Activated CD4-positive, alpha-beta T cell treated with anti-CD3 and anti-CD28 coated beads for 1 hour (primary cell): Measurements from ENCODE around the gene POLE.
A peak's percentile ranks its signal among the peaks of the same experiment; 100 is the strongest.
"Not testable (repeated sequence)": the region's sequence is repeated elsewhere in the genome, so short reads cannot be mapped to it uniquely, and the experiment has no call there.

Experiments
- DNase-seq: peaks from one replicate; pipeline ENCODE4 v3.0.0-alpha.2; 2020

POLE gene

DNA sequence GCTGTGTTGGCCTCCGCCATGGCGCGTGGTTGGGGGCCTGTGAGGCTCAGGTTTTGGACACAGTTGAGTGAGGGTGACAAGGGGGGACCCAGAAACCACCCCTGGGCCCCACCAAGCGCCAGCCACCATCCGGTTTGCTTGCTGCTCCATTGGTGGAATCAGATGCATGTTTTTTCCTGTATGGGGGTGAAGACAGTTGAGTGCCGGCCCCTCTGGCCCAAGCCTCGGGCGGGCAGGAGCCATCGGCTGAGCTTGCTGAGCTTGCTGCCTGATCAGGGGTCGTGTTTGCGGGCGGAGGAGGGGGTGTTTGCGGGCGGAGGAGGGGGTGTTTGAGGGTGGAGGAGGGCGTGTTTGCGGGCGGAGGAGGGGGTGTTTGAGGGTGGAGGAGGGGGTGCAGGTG lies 29.9 kb upstream of the POLE start:
- no peak for DNase-seq

DNA sequence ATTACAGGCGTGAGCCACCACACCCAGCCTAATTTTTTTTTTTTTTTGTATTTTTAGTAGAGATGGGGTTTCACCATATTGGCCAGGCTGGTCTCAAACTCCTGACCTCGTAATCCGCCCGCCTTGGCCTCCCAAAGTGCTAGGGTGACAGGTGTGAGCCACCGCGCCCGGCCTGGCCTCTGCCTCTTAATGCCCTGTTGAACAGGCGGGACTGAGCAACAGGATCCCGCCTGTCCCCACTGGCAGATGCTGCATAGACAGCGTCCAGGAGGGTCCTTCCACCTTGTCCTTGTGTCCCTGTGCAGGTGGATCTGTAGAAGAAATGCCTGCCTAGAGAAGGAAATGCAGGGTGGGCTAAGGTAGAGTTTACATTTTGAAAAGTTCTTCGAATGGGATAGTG lies 29.2 kb upstream of the POLE start:
- DNase-seq, result no peak

GRCh38 chr12:132715874-132716273 lies 28.7 kb upstream of the POLE start:
- no peak for DNase-seq

GRCh38 chr12:132713123-132713522 lies 26.0 kb upstream of the POLE start:
- no peak for DNase-seq

DNA sequence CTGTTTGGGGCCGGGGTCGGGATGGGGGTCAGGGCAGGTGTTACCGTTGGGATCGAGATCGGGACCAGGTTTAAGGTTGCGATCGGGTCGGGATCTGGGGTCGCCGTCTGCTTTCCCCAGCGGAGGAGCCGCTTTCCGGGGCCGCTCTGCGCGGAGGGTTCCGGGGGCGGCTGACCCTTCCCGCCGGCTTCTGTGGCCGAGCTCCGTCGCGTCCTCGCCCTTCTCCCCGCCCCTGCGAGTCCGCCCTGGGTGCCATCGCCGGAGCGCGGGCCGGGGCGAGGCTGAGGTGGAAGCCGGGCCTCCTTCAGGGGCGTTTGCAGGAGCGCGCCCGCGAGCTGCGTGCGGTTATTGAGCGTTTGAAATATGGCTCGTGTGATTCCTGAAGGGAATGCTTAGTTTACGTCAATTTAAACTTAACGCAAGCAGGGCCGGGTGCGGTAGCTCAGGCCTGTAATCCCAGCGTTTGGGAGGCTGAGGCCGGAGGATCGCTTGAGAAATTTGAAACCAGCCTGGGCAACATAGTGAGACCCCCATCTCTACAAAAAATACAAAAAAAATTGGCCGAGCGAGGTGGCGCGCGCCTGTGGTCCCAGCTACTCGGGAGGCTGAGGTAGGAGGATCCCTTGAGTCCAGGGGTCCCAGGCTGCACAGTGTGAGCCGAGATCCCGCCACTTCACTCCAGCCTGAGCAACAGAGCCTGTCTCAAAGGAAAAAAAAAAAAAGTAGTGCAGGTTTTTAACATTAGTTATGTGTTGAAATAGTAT lies 24.1 kb upstream of the POLE start:
- no peak for DNase-seq

- DNase-seq, result peak; percentile 91
These were observed 23.4 kb upstream of the POLE start, which contains the start of gene PGAM5 for GRCh38 chr12:132710405-132711079. Gene PGAM5 (plus strand): TSS chr12:132710842. CDS start chr12:132710877, 35 bp downstream.

DNA sequence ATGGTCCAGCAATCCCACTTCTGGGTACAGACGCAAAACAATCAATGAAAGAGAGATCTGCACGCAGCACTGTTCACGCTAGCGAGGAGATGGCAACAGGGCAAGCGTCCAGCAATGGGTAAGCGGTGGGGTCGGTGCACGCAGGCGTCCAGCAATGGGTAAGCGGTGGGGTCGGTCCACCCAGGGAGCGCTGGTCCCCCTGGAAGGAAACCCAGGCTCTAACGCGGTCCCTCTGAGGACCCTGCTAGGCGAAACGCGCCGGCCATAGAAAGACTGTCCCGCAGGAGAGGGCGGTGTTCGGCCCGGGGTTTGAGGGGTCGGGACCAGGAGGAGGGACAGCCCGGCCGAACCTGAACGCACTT lies 22.9 kb upstream of the POLE start:
- no peak for DNase-seq

DNA sequence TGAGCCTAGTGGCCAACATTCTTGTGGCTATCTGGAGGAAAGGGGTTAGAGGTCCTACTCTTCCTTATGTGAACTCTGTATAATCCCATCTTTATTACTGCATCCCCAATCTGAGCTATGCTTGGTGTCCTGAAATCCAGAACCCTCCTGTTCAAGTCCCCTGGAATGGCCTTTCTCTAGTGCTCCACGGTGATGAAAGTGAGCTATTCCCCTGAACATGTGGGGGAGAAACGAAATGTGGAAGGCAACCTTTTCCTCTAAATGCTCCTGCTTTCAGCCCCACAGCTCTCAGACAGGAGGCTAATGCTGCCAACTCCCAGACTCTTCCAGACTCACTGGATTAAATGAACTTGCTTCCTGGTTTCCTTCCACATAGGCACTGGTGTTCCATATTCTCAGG lies 21.0 kb upstream of the POLE start:
- no peak for DNase-seq

- no peak for DNase-seq
These were observed 20.1 kb upstream of the POLE start for GRCh38 chr12:132707241-132707640.

DNA sequence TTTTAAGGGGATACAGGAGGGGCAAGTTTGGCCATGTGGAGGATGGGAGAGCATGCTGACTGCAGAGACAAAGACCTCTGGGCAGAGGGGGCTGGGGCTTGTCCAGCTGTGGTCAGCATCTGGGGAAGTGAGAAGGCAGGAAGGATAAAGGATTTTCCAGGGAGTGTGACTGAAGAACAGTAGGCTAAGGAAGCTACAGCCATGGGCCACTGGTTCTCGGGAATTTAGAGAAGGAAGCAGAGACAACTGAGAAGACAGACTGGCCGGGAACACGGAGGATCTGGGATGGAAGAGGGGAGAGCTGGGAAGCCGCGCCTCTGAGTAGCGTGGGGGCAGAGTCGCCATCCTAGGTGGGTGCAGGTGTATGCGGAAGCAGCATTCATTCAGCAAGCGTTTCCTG lies 16.5 kb upstream of the POLE start:
- DNase-seq, result no peak

DNA sequence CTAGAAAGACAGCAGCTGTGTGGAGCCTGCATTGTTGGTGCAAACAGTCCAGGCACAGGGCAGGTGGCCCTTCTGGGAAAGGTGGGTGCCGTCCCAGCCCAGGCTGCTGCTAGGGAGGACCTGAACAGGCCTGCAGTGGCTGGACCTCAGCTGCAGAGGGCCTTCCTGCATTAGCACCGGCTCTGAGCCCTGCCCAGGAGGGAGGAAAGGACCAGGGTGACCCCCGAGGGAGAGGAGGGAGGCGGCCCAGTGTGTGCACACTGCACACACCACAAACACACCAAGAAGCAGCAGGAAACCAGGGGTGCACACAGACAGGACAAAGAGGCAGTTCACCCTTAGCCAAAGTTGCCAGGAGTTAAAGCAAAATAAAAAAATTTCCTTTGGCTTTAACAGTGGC lies 15.5 kb upstream of the POLE start:
- DNase-seq, result no peak

DNA sequence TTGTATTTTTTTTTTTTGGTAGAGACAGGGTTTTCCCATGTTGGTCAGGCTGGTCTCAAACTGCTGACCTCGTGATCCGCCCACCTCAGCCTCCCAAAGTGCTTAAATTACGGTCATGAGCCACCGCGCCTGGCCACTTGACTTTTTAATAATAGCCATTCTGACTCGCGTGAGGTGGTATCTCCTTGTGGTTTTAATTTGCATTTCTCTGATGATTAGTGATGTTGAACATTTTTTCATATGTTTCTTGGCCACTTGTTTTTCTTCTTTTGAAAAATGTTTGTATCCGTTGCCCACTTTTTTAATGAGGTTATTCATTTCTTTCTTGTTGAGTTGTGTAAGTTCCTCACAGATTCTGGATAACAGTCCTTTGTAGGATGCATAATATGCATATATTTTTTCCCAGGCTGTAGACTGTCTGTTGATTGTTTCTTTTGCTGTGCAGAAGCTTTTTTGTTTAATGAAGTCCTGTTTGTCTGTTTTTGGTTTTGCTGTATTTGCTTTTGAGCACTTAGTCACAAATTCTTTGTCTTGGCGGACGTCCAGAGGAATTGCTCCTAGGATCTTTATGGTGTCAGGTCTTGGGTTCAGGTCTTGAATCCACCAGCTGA lies 13.2 kb upstream of the POLE start:
- no peak for DNase-seq

DNA sequence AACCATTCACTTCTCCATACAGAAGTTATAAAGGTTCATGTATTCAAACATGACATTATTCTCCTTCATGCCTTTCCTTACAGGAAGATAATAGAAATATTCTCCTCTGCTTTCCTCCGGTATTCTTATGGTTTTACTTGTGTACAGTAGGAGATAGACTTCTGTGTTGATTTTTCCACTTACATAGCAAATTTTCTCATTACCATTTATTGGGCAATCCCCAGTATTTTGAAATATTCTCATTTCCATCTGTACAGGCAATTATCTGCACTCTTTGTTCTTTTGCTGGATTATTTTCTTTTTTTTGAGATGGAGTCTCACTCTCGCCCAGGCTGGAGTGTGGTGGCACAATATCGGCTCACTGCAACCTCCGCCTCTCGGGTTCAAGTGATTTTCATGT lies 11.2 kb upstream of the POLE start:
- DNase-seq, result no peak

- DNase-seq, result no peak
These were observed 8.3 kb upstream of the POLE start for GRCh38 chr12:132695431-132695830.

DNA sequence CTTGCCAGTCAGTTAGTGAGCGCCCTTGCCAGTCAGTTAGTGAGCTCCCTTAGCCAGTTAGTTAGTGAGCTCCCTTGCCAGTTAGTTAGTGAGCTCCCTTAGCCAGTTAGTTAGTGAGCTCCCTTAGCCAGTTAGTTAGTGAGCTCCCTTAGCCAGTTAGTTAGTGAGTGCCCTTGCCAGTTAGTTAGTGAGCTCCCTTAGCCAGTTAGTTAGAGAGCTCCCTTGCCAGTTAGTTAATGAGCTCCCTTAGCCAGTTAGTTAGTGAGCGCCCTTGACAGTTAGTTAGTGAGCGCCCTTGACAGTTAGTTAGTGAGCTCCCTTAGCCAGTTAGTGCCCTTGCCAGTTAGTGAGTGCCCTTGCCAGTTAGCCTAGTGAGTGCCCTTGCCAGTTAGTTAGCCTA lies 7.7 kb upstream of the POLE start:
- DNase-seq, result not testable (repeated sequence)

DNA sequence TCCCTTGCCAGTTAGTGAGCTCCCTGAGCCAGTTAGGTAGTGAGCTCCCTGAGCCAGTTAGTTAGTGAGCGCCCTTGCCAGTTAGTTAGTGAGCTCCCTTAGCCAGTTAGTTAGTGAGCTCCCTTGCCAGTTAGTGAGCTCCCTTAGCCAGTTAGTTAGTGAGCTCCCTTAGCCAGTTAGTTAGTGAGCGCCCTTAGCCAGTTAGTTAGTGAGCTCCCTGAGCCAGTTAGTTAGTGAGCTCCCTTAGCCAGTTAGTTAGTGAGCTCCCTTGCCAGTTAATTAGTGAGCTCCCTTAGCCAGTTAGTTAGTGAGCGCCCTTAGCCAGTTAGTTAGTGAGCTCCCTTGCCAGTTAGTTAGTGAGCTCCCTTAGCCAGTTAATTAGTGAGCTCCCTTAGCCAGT lies 4.9 kb upstream of the POLE start:
- DNase-seq, result not testable (repeated sequence)

- no peak for DNase-seq
These were observed 3.0 kb upstream of the POLE start for GRCh38 chr12:132690112-132690511.

DNA sequence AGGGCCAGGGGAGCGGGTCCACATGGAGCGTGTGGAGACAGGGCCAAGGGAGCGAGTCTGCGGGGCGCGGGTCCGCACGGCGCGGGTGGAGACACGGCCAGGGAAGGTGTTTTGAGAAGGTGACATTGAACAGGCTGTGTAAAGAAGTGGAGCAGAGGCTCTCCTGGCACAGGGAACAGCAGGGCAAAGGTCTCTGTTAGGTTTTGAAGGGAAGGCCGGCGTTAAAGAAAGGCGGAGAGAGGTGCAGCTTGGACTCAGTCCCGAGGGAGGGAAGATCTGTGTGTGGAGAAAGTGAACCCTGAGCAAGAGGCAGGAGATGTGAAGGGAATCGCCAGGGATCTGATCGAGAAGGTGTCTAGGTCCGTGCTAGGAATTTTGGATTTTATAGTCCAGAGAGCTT lies 2.1 kb upstream of the POLE start:
- DNase-seq, result no peak

DNA sequence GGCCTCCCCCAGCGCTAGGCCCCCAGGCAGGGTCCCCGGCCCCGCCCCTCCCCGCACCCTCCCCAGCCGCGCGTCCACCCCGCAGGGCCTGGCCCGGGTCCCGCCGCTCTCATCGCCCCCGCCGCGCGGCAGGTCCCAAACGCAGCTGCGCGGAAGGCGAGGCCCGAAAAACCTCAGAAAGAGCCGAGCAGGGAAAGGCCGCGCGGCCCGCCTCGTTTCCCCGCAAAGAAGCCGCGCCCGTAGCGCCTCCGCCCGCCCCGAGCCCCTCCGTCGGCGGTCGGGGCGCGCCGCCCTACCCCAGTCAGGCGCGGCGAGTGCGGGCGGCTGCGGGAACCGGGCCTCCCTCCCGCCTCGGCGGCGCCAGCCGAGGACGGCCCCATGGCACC lies 324 bp downstream of the POLE start:
- DNase-seq, result no peak

- DNase-seq, result no peak
These were observed 1.7 kb downstream of the POLE start for GRCh38 chr12:132685400-132685799.

DNA sequence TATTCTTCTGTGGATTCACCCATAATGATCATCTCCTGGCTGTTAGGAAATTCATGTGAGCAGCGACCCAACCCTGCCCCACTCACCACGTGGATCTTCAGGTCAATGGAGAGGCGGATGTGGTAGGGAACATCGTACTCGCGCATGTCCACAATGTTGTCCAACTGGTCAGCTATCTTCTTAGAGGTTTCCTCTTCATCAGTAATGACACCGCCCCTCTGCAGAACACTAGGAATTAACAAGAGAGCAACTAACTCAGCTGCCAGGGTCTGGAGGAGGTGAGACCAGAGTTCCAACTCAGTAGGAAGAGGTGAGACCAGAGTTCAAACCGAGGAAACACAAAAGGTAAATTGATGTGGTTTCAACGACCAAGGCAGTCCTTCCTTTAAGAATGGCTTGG lies 9.7 kb downstream of the POLE start:
- no peak for DNase-seq

DNA sequence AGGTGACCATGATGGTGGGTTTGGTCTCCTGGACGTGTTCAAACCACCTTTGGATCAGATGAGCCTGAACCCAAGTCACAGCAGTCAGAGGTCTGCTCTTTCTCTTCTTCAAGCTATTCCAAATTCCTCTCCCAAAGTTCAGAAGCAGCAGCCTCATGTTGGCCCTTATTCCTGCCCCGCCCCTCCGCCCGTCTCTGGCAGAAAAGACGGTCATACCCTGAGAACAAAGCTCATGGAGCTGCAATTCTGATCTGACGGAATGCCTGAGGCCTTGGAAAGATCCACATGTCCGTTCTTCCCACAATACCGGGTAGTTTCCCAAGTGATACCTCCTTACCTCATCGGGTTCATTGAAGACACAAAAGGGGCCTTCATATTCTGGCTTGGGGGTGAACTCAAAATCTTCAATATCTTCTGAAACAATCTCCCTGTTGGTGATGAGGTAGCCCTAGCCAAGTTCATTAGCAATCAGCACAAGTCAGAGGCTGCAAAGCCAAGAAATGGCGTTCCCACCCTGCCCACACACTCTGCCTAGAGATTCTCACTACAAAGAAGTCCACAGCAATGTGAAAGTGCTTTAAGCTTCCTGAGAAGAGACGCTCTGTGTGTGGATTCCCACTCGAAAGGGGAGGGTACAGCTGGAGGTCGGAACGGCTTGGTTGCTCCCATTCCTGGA lies 11.2 kb downstream of the POLE start:
- DNase-seq, result no peak

GRCh38 chr12:132674561-132674960 lies 12.6 kb downstream of the POLE start:
- DNase-seq, result no peak
